GM18951 (cell line): ENCODE results near the gene ENTPD6.

Experiments used
- POLR2A ChIP-seq: IDR thresholded peaks from 4 replicates; pipeline ENCODE4 v1.6.1; 2011; ENCODE audit warnings: mild to moderate bottlenecking; ENCODE audit not compliant: insufficient read length, insufficient read depth; ENCODE audit errors: extremely low read depth
- in situ Hi-C: fragments of 300-500 bp; cut with MboI; formaldehyde crosslinking; loops from one replicate; pipeline ENCODE4 v1.12.0; 2022; ENCODE audit warnings: low sequenced_read_pairs, mixed read lengths, inconsistent platforms; ENCODE audit not compliant: unreplicated experiment

Gene ENTPD6

GRCh38 chr20:25274891-25275812 lies 79.6 kb downstream of the ENTPD6 start:
- TF ChIP-seq POLR2A, result no peak
- in situ Hi-C loops, result no loop called here

- TF ChIP-seq POLR2A, result no peak
- in situ Hi-C loops, result no loop called here
These were observed 80.5 kb downstream of the ENTPD6 start for GRCh38 chr20:25275813-25276532.
